Esophagus squamous epithelium (tissue), 5 donors: ENCODE measurements around the gene UNC93A. TPM values are rescaled to one million over a fixed set of nuclear protein-coding genes. Genes with fewer than 3 reads are reported as not detected.
"Not testable (repeated sequence)": the region's sequence is repeated elsewhere in the genome, so short reads cannot be mapped to it uniquely, and the experiment has no call there.

Experiments used
- DNase-seq: peaks from one replicate; lab custom pipeline; 2025; lab: John Stamatoyannopoulos, UW
- H3K27ac ChIP-seq, 4 donors: fragments of 200-600 bp; sonication (generic); one replicate each; pipeline ENCODE4 v1.5.1; 2016 to 2019; ENCODE audit warnings: mild to moderate bottlenecking in 1 of 4
- H3K27me3 ChIP-seq, 4 donors: fragments of 200-600 bp; sonication (generic); 1 replicate in 3 of 4; 2 replicates in 1 of 4; pipeline versions ENCODE4 v1.5.1 to v1.6.0; 2017 to 2021; ENCODE audit warnings: antibody characterized with exemption in 1 of 4
- H3K36me3 ChIP-seq, 3 donors: fragments of 200-600 bp; sonication (generic); one replicate each; pipeline ENCODE4 v1.5.1; 2016 to 2019
- H3K4me1 ChIP-seq, 3 donors: fragments of 200-600 bp; sonication (generic); one replicate each; pipeline ENCODE4 v1.5.1; 2017 to 2019
- H3K4me3 ChIP-seq, 4 donors: fragments of 200-600 bp; sonication (generic); 1 replicate in 3 of 4; 2 replicates in 1 of 4; pipeline ENCODE4 v1.5.1; 2016 to 2019; ENCODE audit warnings: mild to moderate bottlenecking in 2 of 4, moderate library complexity in 1 of 4
- H3K9me3 ChIP-seq, 3 donors: fragments of 200-600 bp; sonication (generic); one replicate each; pipeline ENCODE4 v1.5.1; 2016 to 2019
- CTCF ChIP-seq, 6 experiments: fragments of 450-650 bp in 4 of 6; fragments of 200-600 bp in 2 of 6; sonication (generic) in 2 of 6; IDR thresholded peaks; one replicate each; pipeline ENCODE4 v1.5.1; 2016 to 2019; ENCODE audit warnings: antibody characterized with exemption in 6 of 6, mild to moderate bottlenecking in 4 of 6, moderate library complexity in 4 of 6
- POLR2A ChIP-seq, 4 donors: fragments of 450-650 bp; IDR thresholded peaks; one replicate each; pipeline ENCODE4 v1.6.1; 2017; ENCODE audit warnings: antibody characterized with exemption in 4 of 4, mild to moderate bottlenecking in 4 of 4, moderate library complexity in 3 of 4
- WGBS, 2 donors: methylation state at CpG; one replicate each; pipeline ENCODE4 v1.1.5; 2018; 5-methylcytosine and 5-hydroxymethylcytosine counted together
- intact Hi-C: fragments of 100-400 bp; cut with DNase I; formaldehyde crosslinking; loops from one replicate; pipeline ENCODE4 v1.15.0; 2022
- total RNA-seq, 4 donors: library from RNA; depleted of rRNA; stranded (reverse); fragments of >200 nt; gene quantifications; one replicate each; pipeline ENCODE4 v1.1.0, GENCODE V29; 2016
- donor health status: DM: yes; HTN: yes; CAD: no.

Gene UNC93A
- 1 to 10 TPM in 2 of 4 donors, under 1 TPM in 2; 0.76 to 5.2 (median 0.93) TPM for total RNA-seq

DNA sequence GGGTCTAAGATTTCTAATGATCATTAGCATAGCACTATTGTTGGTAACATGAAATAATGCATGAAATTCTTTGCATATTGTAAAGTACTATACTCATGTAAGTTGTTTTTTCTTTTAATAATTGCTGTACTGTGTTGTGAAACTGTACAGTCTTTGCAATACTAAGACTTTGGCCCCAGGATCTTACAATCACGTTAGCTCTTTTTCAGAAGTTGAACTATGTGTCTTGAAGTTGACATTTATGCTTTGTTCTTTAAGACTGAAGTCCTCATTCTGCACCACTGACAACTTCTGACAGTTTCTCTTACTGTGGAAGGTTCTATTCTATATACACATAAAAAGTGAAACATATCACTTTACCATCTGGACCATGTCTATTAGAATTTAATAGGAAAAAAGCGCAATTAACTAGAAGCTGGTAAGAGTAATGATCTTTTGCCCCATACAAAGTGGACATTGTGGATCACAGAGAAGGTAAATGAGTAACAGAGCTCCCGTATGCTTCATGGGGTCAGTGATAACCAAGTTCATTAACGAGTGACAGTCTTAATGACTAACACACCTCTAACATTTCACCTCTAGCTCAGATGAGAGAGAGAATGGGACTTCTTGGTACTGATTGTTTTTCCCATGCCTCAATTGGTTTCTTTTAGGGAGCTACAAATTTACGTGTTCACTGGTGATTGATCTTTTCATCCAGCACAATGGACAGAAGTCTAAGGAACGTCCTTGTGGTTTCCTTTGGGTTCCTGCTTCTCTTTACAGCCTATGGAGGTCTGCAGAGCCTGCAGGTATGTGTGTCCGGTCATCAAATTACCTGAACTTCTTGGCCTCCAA is at the start of gene UNC93A:
TSS of gene UNC93A (plus strand) at position 530 of the 837 bp plus-strand sequence. CDS start at position 705, 175 bp downstream.
- H3K27ac ChIP-seq: no peak within 1 kb of the TSS
- TF ChIP-seq CTCF (IDR thresholded peaks at IDR 0.05) (no peak), POLR2A (IDR thresholded peaks at IDR 0.05) (no peak)
- H3K4me3 ChIP-seq: no peak within 1 kb of the TSS
- no peak for DNase-seq
- H3K9me3 ChIP-seq: no peaks in the 10 kb centered on the region
- WGBS, 2 donors: 55 to 59% methylated on average over 7 of the region's 7 CpGs
- intact Hi-C loops: no loop called here
- no peaks in the 10 kb centered on the region for H3K27me3 ChIP-seq
- no peaks in the 10 kb centered on the region for H3K4me1 ChIP-seq
- H3K36me3 ChIP-seq: no peaks in the 10 kb centered on the region

DNA sequence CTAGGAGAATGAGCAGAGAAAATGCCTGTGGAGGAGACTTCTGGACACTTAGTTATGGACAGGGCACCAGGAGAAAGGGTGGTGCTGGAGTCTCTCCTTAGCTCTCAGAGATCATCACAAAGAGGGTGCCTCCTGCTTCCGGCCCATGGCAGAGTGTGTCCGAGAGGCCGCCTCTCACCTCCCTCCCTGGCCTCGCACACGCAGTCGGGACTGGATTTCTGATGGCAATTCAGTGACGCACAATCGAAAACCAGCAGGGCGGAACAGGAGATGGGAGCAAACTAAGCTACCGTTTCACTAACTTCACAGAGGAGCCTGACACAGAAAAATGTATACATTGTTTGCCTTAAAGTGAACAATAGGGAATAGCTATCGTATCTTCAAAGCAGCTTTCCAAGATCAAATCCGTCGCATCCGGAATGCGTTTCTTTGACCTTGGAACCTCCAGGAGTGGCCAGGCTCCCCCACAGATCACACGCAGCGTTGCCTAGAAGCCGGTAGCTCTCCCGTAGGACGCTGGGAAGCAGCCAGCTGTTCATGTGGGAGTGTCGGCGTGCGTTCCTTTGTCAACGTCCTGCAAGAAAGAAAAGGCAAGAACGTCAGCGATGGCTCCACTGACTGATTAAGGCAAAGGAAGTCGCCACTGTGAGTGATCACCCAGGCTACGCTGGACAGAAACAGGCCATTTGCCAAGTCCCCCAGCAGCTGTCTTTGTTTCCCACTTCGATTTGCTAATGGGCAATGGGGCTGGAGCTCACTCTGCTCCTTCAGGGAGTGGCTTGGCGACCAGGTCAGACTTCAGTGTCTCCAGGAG is 49.6 kb upstream of the UNC93A start:
- H3K27ac ChIP-seq, H3K36me3 ChIP-seq, DNase-seq, H3K4me3 ChIP-seq, intact Hi-C loops, H3K4me1 ChIP-seq, H3K9me3 ChIP-seq: not testable (repeated sequence)
- peaks cover 0 to 30% (median 0%) of the 10 kb centered on the region in 4 donors for H3K27me3 ChIP-seq
- 6 to 41% methylated on average over 3 to 18 of the region's 30 CpGs for WGBS, 2 donors

GRCh38 chr6:167242135-167242506 is 49.0 kb upstream of the UNC93A start:
- H3K4me1 ChIP-seq, H3K4me3 ChIP-seq, H3K36me3 ChIP-seq, intact Hi-C loops, H3K27ac ChIP-seq, H3K9me3 ChIP-seq, DNase-seq: not testable (repeated sequence)
- H3K27me3 ChIP-seq: peaks cover 0 to 36% (median 0%) of the 10 kb centered on the region in 4 donors
- WGBS, 2 donors: 91% methylated on average over 1 of the region's 7 CpGs; no CpG with 5 or more reads in 1 of the 2 donors

DNA sequence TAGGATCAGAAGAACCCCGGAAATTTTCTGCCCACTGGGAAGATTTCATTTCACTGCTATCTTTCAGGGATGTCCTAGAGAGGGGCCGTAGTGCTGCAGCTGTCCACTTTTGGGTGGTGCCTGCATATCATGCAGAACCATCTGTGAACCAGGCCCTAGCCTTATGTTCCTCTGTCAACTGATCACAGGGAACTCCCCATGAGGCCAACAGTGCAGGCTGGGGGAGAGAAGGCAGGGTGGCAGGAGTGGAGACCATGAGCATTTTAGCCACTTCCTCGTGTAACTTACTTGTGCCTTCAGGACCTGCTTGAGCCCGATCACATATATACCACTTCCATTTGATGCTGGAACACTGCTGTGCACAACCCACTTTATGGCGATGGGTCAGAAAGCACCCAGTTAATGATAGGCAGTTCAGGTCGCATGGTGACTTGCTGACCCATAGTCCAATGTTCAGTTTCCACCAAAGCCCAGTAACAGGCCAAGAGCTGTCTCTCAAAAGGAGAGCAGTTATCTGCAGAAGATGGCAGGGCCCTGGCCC is 48.5 kb upstream of the UNC93A start:
- H3K4me3 ChIP-seq, H3K36me3 ChIP-seq, H3K27ac ChIP-seq, H3K4me1 ChIP-seq, DNase-seq, H3K9me3 ChIP-seq, intact Hi-C loops: not testable (repeated sequence)
- 84 to 85% methylated on average over 2 to 6 of the region's 6 CpGs for WGBS, 2 donors
- peaks cover 0 to 37% (median 0%) of the 10 kb centered on the region in 4 donors for H3K27me3 ChIP-seq

- Histone ChIP-seq H3K27ac (no peak overlapping the region), H3K27me3 (peaks cover 0 to 49% (median 0%) of the 10 kb centered on the region in 4 donors), H3K4me1 (peaks cover 0 to 4% (median 0%) of the 10 kb centered on the region in 3 donors), H3K9me3 (no peaks in the 10 kb centered on the region), H3K4me3 (no peak overlapping the region), H3K36me3 (no peaks in the 10 kb centered on the region)
- WGBS, 2 donors: 50 to 51% methylated on average over 1 to 4 of the region's 11 CpGs
- intact Hi-C loops: no loop called here
- no peak for DNase-seq
- no peak for TF ChIP-seq CTCF (IDR thresholded peaks at IDR 0.05)
- TF ChIP-seq POLR2A (IDR thresholded peaks at IDR 0.05): no peak
Observed at GRCh38 chr6:167244064-167244960, 46.8 kb upstream of the UNC93A start.

GRCh38 chr6:167244991-167245390 is 46.1 kb upstream of the UNC93A start:
- Histone ChIP-seq H3K27ac (no peak overlapping the region), H3K27me3 (peaks cover 0 to 49% (median 0%) of the 10 kb centered on the region in 4 donors), H3K36me3 (no peaks in the 10 kb centered on the region), H3K4me3 (no peak overlapping the region), H3K4me1 (peaks cover 0 to 4% (median 0%) of the 10 kb centered on the region in 3 donors), H3K9me3 (no peaks in the 10 kb centered on the region)
- WGBS, 2 donors: 51 to 52% methylated on average over 4 of the region's 4 CpGs
- TF ChIP-seq POLR2A (IDR thresholded peaks at IDR 0.05) (no peak), CTCF (IDR thresholded peaks at IDR 0.05) (no peak)
- intact Hi-C loops: no loop called here
- no peak for DNase-seq
